Trophoblast cell (in vitro differentiated cells and primary cell): ENCODE results near the gene EBLN2.

ENCODE experiments used
- DNase-seq, 2 donors: peaks; one replicate each; pipeline ENCODE4 v3.0.0-alpha.2; 2016
- H2AFZ ChIP-seq: 2 replicates; pipeline ENCODE4 v1.6.1; 2013; ENCODE audit warnings: low read length, moderate library complexity, mild to moderate bottlenecking; ENCODE audit not compliant: insufficient read depth, poor library complexity
- H2AK5ac ChIP-seq: 2 replicates; pipeline ENCODE4 v1.6.1; 2013; ENCODE audit warnings: mild to moderate bottlenecking, low read length
- H2BK120ac ChIP-seq: 2 replicates; pipeline ENCODE4 v1.6.1; 2013; ENCODE audit warnings: low read length, mild to moderate bottlenecking, moderate library complexity; ENCODE audit not compliant: insufficient read depth, poor library complexity
- H2BK12ac ChIP-seq: 2 replicates; pipeline ENCODE4 v1.6.1; 2013; ENCODE audit warnings: mild to moderate bottlenecking, low read length, moderate library complexity
- H2BK5ac ChIP-seq: 2 replicates; pipeline ENCODE4 v1.6.1; 2013; ENCODE audit warnings: low read length, low read depth, moderate library complexity, mild to moderate bottlenecking; ENCODE audit not compliant: poor library complexity
- H3K14ac ChIP-seq: 2 replicates; pipeline ENCODE4 v1.6.1; 2013; ENCODE audit warnings: mild to moderate bottlenecking, low read length
- H3K18ac ChIP-seq: 2 replicates; pipeline ENCODE4 v1.6.1; 2013; ENCODE audit warnings: mild to moderate bottlenecking, low read length
- H3K23ac ChIP-seq: 2 replicates; pipeline ENCODE4 v1.6.1; 2013; ENCODE audit warnings: low read length
- H3K27ac ChIP-seq: 2 replicates; pipeline ENCODE4 v1.5.1; 2013; ENCODE audit warnings: low read depth, mild to moderate bottlenecking, inconsistent platforms, low read length, moderate library complexity
- H3K27me3 ChIP-seq: 2 replicates; pipeline ENCODE4 v1.6.1; 2013; ENCODE audit warnings: inconsistent platforms, mild to moderate bottlenecking, low read length, moderate library complexity; ENCODE audit not compliant: insufficient read depth
- H3K36me3 ChIP-seq, 2 experiments: 1 replicate in 1 of 2; 2 replicates in 1 of 2; pipeline ENCODE4 v1.6.1; 2013; ENCODE audit warnings: low read length in 2 of 2, mild to moderate bottlenecking in 2 of 2, moderate library complexity in 1 of 2; ENCODE audit not compliant: insufficient read depth in 2 of 2, control insufficient read depth in 1 of 2
- H3K4ac ChIP-seq: 2 replicates; pipeline ENCODE4 v1.6.1; 2013; ENCODE audit warnings: low read depth, mild to moderate bottlenecking, low read length, moderate library complexity
- H3K4me1 ChIP-seq, 2 experiments: 1 replicate in 1 of 2; 2 replicates in 1 of 2; pipeline ENCODE4 v1.6.1; 2013; ENCODE audit warnings: low read length in 2 of 2, mild to moderate bottlenecking in 2 of 2, moderate library complexity in 1 of 2; ENCODE audit not compliant: insufficient read depth in 2 of 2, control insufficient read depth in 1 of 2
- H3K4me2 ChIP-seq: 2 replicates; pipeline ENCODE4 v1.6.1; 2013; ENCODE audit warnings: inconsistent platforms, mild to moderate bottlenecking, low read length, moderate library complexity
- H3K4me3 ChIP-seq: 2 replicates; pipeline ENCODE4 v1.5.1; 2013; ENCODE audit warnings: mild to moderate bottlenecking, low read depth, low read length, inconsistent platforms
- H3K79me1 ChIP-seq: one replicate; pipeline ENCODE4 v1.6.1; 2013; ENCODE audit warnings: low read length
- H3K79me2 ChIP-seq: 2 replicates; pipeline ENCODE4 v1.6.1; 2013; ENCODE audit warnings: low read length, mild to moderate bottlenecking; ENCODE audit not compliant: control insufficient read depth, insufficient read depth, poor library complexity
- H3K9ac ChIP-seq: 2 replicates; pipeline ENCODE4 v1.6.1; 2013; ENCODE audit warnings: mild to moderate bottlenecking, low read length
- H3K9me3 ChIP-seq: 2 replicates; pipeline ENCODE4 v1.6.1; 2013; ENCODE audit warnings: low read depth, mild to moderate bottlenecking, control low read depth, inconsistent platforms, low read length; ENCODE audit not compliant: insufficient read depth
- H4K12ac ChIP-seq: 2 replicates; pipeline ENCODE4 v1.6.1; 2013; ENCODE audit warnings: low read depth, mild to moderate bottlenecking, low read length, moderate library complexity
- H4K8ac ChIP-seq: 2 replicates; pipeline ENCODE4 v1.6.1; 2013; ENCODE audit warnings: low read depth, mild to moderate bottlenecking, low read length, moderate library complexity
- H4K91ac ChIP-seq: one replicate; pipeline ENCODE4 v1.6.1; 2013; ENCODE audit warnings: low read depth, mild to moderate bottlenecking, low read length, moderate library complexity
- WGBS: extraction: QIAGEN DNeasy Blood & Tissue Kit; methylation state at CpG from one replicate; pipeline ENCODE4 v1.1.7; 2013; ENCODE audit warnings: missing lambda C conversion rate; ENCODE audit not compliant: insufficient read length, insufficient coverage; ENCODE audit errors: extremely low coverage; 5-methylcytosine and 5-hydroxymethylcytosine counted together

The EBLN2 gene

DNA sequence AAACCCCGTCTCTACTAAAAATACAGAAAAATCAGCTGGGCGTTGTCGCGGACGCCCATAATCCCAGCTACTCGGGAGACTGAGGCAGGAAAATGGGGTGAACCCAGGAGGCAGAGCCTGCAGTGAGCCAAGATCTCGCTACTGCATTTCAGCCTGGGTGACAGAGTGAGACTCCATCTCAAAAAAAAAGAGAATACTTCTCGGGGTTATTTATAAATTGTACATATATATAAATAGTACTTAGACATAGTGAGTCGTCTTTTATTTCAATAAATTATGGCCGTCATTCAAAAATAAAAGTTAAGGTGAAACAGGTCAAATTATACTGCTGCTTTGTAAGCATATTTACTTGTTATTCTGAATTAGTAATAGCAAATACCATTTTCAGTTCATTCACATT, 12.1 kb upstream of the EBLN2 start:
- H3K4me3 ChIP-seq = no peak overlapping the region
- no peaks in the 10 kb centered on the region for H3K27me3 ChIP-seq
- H4K12ac ChIP-seq = no peak overlapping the region
- H2AFZ ChIP-seq = no peak overlapping the region
- no peak overlapping the region for H3K23ac ChIP-seq
- DNase-seq = no peak
- no CpG with 5 or more reads among the region's 10 CpGs for WGBS
- H3K79me1 ChIP-seq = no peaks in the 10 kb centered on the region
- H2BK12ac ChIP-seq = no peak overlapping the region
- H3K9ac ChIP-seq = no peak overlapping the region
- no peak overlapping the region for H3K4me2 ChIP-seq
- no peak overlapping the region for H4K91ac ChIP-seq
- H4K8ac ChIP-seq = no peak overlapping the region
- peaks cover 5 to 14% of the 10 kb centered on the region in 2 experiments for H3K36me3 ChIP-seq
- no peak overlapping the region for H3K18ac ChIP-seq
- H3K4me1 ChIP-seq = peaks cover 0 to 7% of the 10 kb centered on the region in 2 experiments
- no peak overlapping the region for H3K14ac ChIP-seq
- H3K4ac ChIP-seq = no peak overlapping the region
- H2BK5ac ChIP-seq = no peak overlapping the region
- no peak overlapping the region for H2BK120ac ChIP-seq
- no peak overlapping the region for H2AK5ac ChIP-seq
- H3K27ac ChIP-seq = no peak overlapping the region
- H3K9me3 ChIP-seq = no peaks in the 10 kb centered on the region
- peaks cover 8% of the 10 kb centered on the region for H3K79me2 ChIP-seq

DNA sequence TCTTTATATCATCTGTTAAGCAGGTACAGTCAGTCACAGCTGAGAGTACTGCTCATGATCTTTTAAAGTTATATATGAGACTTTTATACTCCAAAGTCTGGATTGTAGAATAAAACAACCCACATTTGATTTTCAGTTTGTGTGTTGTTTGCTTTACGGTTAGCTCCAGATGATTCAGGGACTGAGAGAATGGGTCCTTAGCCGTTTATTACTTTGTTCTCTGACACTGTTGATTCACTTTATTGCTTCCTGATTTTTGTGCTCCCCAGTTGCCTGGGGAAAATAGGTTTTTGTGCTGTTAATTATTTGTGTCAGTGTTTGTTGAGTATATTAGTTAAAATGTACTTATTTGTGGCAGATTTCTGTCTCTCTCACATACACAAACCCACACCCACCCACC, 8.6 kb upstream of the EBLN2 start:
- WGBS = no CpG with 5 or more reads among the region's 2 CpGs
- DNase-seq = no peak
- no peak overlapping the region for H2AK5ac ChIP-seq

DNA sequence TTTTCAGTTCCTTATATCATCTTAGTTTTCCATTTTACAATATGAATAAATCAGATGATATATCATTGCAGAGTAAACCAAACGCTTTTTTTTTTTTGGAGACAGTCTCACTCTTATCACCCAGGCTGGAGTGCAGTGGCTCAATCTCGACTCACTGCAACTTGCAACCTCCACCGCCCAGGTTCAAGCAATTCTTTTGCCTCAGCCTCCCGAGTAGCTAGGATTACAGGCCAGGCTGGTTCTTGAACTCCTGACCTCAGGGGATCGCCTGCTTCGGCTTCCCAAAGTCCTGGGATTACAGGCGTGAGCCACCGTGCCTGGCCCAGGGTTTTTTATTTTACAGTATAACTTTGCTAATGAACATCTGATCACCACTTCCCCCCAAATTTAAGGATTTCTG, 5.9 kb upstream of the EBLN2 start:
- Histone ChIP-seq H3K9me3 (no peaks in the 10 kb centered on the region), H2AFZ (no peak overlapping the region), H3K4ac (no peak overlapping the region), H3K79me2 (peaks cover 3% of the 10 kb centered on the region), H2AK5ac (no peak overlapping the region), H3K79me1 (no peaks in the 10 kb centered on the region), H3K23ac (no peak overlapping the region), H4K12ac (no peak overlapping the region), H2BK5ac (no peak overlapping the region), H3K27me3 (no peaks in the 10 kb centered on the region), H3K36me3 (peaks cover 0 to 2% of the 10 kb centered on the region in 2 experiments), H4K91ac (no peak overlapping the region), H2BK12ac (no peak overlapping the region), H3K4me2 (no peak overlapping the region), H3K14ac (no peak overlapping the region), H3K4me1 (no peaks in the 10 kb centered on the region), H3K4me3 (no peak overlapping the region), H3K27ac (no peak overlapping the region), H3K9ac (no peak overlapping the region), H2BK120ac (no peak overlapping the region), H4K8ac (no peak overlapping the region), H3K18ac (no peak overlapping the region)
- DNase-seq = no peak
- no CpG with 5 or more reads among the region's 8 CpGs for WGBS

More for the DNA sequence above, 8.6 kb upstream of the EBLN2 start:
- Histone ChIP-seq H2BK120ac (no peak overlapping the region), H3K18ac (no peak overlapping the region), H3K27me3 (no peaks in the 10 kb centered on the region), H2BK5ac (no peak overlapping the region), H3K27ac (no peak overlapping the region), H3K9ac (no peak overlapping the region), H3K23ac (no peak overlapping the region), H3K14ac (no peak overlapping the region), H3K36me3 (peaks cover 3 to 12% of the 10 kb centered on the region in 2 experiments), H4K8ac (no peak overlapping the region), H3K4me3 (no peak overlapping the region), H3K9me3 (no peaks in the 10 kb centered on the region), H2AFZ (no peak overlapping the region), H3K79me1 (no peaks in the 10 kb centered on the region), H2BK12ac (no peak overlapping the region), H4K91ac (no peak overlapping the region), H3K4me2 (no peak overlapping the region), H3K79me2 (peaks cover 4% of the 10 kb centered on the region), H3K4ac (no peak overlapping the region), H4K12ac (no peak overlapping the region), H3K4me1 (no peaks in the 10 kb centered on the region)

DNA sequence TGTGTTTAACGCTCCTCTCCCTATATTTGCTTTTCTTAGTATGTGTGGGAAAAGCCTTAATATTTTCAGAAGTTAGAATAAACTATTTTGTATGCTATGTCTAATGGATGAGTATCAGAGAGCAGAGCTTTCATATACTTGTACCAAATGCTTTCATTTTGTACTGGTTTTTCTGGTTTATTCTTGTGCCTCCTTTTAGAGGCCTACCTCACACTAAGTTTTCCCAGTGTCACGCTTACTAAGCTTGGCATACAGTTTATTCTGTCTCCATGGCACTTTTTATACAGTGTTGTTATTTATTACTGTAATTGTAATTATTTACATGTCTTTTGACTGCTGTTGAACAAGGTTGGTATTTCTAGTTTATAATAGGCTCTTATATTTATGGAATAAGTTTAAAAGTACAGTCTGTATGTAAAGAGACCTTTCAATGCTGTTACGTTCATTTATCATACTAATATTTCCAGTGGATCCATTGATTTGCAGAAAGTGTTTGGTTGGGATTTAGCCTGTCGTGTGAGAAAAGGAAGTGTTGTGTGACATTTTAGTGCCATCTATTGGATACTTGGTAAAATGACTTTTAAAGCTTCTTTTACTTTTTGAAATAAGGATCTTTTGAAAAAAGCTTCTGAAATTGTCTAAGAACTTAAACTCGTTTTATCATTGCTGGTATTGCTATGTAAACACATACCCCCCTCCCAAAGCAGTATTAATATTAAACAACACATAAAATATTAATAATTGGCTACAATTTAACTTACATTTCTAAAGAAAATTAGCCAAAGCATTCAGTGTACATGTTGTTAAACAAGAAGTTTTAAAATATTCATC, 5.2 kb upstream of the EBLN2 start:
- Histone ChIP-seq H3K9me3 (no peaks in the 10 kb centered on the region), H3K27ac (no peak overlapping the region), H2BK12ac (no peak overlapping the region), H3K14ac (no peak overlapping the region), H3K79me2 (peaks cover 3% of the 10 kb centered on the region), H4K12ac (no peak overlapping the region), H3K4me2 (no peak overlapping the region), H3K79me1 (no peaks in the 10 kb centered on the region), H2BK5ac (no peak overlapping the region), H3K18ac (no peak overlapping the region), H2AFZ (no peak overlapping the region), H2AK5ac (no peak overlapping the region), H3K36me3 (peaks cover 0 to 2% of the 10 kb centered on the region in 2 experiments), H3K4me1 (no peaks in the 10 kb centered on the region), H2BK120ac (no peak overlapping the region), H4K91ac (no peak overlapping the region), H3K4ac (no peak overlapping the region), H3K4me3 (no peak overlapping the region), H4K8ac (no peak overlapping the region), H3K23ac (no peak overlapping the region), H3K27me3 (no peaks in the 10 kb centered on the region), H3K9ac (no peak overlapping the region)
- WGBS = no CpG with 5 or more reads among the region's 5 CpGs
- DNase-seq = peak in 1 of 2 donors; percentile 70
